Sigmoid colon (tissue), 4 donors: ENCODE results near the gene ZNF334.

Source experiments
- EP300 ChIP-seq, 4 donors: sonication (generic); formaldehyde crosslinking; IDR thresholded peaks; one replicate each; pipeline ENCODE4 v1.6.1; 2017; ENCODE audit warnings: antibody characterized with exemption in 4 of 4
- POLR2A ChIP-seq, 2 donors: fragments of 450-650 bp; IDR thresholded peaks; one replicate each; pipeline ENCODE4 v1.6.1; 2016; ENCODE audit warnings: antibody characterized with exemption in 2 of 2, mild to moderate bottlenecking in 2 of 2, moderate library complexity in 2 of 2
- TF ChIP-seq, protein P1 (sequence below), 4 experiments: fragments of 450-650 bp in 3 of 4; fragments of 200-600 bp in 1 of 4; IDR thresholded peaks; one replicate each; pipeline ENCODE4 v1.5.1; 2016 to 2019; ENCODE audit warnings: antibody characterized with exemption in 4 of 4, mild to moderate bottlenecking in 3 of 4, moderate library complexity in 2 of 4

DNA sequence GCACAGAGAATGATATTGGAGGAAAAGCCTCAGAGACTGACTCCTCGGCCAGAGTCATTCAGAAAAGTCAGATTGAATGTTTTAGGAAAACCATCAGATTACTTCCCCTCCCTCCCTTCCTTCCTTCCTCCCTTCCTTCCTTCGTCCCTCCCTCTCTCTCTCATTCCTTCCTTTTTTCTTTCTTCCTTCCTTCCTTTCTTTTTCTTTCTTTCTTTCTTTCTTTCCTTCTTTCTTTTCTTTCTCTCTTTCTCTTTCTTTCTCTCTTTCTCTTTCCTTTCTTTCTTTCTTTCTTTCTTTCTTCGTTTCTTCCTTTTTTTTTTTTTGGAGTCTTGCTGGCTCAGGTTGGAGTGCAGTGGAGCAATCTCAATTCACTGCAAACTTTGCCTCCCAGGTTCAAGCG lies 29.7 kb upstream of the ZNF334 start:
- TF ChIP-seq, protein P1, sequence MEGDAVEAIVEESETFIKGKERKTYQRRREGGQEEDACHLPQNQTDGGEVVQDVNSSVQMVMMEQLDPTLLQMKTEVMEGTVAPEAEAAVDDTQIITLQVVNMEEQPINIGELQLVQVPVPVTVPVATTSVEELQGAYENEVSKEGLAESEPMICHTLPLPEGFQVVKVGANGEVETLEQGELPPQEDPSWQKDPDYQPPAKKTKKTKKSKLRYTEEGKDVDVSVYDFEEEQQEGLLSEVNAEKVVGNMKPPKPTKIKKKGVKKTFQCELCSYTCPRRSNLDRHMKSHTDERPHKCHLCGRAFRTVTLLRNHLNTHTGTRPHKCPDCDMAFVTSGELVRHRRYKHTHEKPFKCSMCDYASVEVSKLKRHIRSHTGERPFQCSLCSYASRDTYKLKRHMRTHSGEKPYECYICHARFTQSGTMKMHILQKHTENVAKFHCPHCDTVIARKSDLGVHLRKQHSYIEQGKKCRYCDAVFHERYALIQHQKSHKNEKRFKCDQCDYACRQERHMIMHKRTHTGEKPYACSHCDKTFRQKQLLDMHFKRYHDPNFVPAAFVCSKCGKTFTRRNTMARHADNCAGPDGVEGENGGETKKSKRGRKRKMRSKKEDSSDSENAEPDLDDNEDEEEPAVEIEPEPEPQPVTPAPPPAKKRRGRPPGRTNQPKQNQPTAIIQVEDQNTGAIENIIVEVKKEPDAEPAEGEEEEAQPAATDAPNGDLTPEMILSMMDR (IDR thresholded peaks at IDR 0.05), result no peak
- TF ChIP-seq POLR2A (IDR thresholded peaks at IDR 0.05) (no peak), EP300 (IDR thresholded peaks at IDR 0.05) (no peak)
